Stimulated activated CD8-positive, alpha-beta memory T cell treated with anti-CD3 and anti-CD28 coated beads, Interleukin-12 subunit alpha, Interleukin-12 subunit beta, amount 100 ng/mL, for 24 hours (primary cell): ENCODE results near the gene SERAC1.
A peak's percentile ranks its signal among the peaks of the same experiment; 100 is the strongest.

Source experiments
- DNase-seq: peaks from one replicate; pipeline ENCODE4 v3.0.0-alpha.2; 2020; ENCODE audit errors: extremely low read depth

The SERAC1 gene

GRCh38 chr6:158078320-158078719 lies 89.7 kb downstream of the SERAC1 start:
- no peak for DNase-seq

- no peak for DNase-seq
Measured at GRCh38 chr6:158077676-158078075, 90.4 kb downstream of the SERAC1 start.

- no peak for DNase-seq
Measured at GRCh38 chr6:158076548-158076947, 91.5 kb downstream of the SERAC1 start.

GRCh38 chr6:158073776-158074175 lies 94.3 kb downstream of the SERAC1 start:
- no peak for DNase-seq

GRCh38 chr6:158072083-158072721 lies 95.9 kb downstream of the SERAC1 start:
- peak; percentile 32 for DNase-seq

GRCh38 chr6:158071121-158072082 lies 96.7 kb downstream of the SERAC1 start:
- no peak for DNase-seq

- no peak for DNase-seq
Measured at GRCh38 chr6:158070513-158070912, 97.5 kb downstream of the SERAC1 start.

GRCh38 chr6:158069800-158070195 lies 98.3 kb downstream of the SERAC1 start:
- no peak for DNase-seq

GRCh38 chr6:158068893-158069799 lies 98.9 kb downstream of the SERAC1 start:
- DNase-seq = no peak

- DNase-seq = no peak
Measured at GRCh38 chr6:158068156-158068892, 99.7 kb downstream of the SERAC1 start.

GRCh38 chr6:158067436-158068015 lies 100.5 kb downstream of the SERAC1 start:
- no peak for DNase-seq

- no peak for DNase-seq
Measured at GRCh38 chr6:158066136-158066781, 101.8 kb downstream of the SERAC1 start.

- no peak for DNase-seq
Measured at GRCh38 chr6:158064725-158065251, 103.3 kb downstream of the SERAC1 start.

- DNase-seq = no peak
Measured at GRCh38 chr6:158063736-158064135, 104.3 kb downstream of the SERAC1 start.

GRCh38 chr6:158061709-158062461 lies 106.2 kb downstream of the SERAC1 start:
- DNase-seq = no peak

GRCh38 chr6:158061361-158061708 lies 106.7 kb downstream of the SERAC1 start:
- DNase-seq = no peak

- no peak for DNase-seq
Measured at GRCh38 chr6:158060455-158061360, 107.4 kb downstream of the SERAC1 start.
